Measurements from ENCODE around the gene VEZT. TPM values are rescaled to one million over a fixed set of nuclear protein-coding genes. Genes with fewer than 3 reads are reported as not detected.

VEZT gene
- total RNA-seq, 1 donor from 2014 or later: 64.2 TPM

DNA sequence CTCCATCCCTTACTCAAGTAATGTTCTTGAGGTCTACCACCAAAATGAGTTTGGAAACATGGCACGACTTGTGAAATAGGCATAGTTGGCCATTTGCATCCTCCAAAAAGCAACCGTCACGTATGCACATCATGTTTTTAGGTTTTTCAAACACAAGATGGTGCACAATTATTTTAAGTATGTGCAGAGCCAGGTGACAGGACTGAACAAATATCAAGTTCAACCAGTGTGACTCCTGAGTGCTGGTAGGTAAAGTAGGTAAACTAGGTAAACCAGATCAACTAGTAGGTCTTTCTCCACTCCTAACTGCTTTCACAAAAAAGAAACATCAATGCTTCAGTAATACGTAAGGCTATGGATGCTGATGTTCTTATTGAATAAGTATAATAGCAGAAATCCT lies 39.5 kb upstream of the VEZT start:
- Histone ChIP-seq H3K36me3 (no peaks in the 10 kb centered on the region), H3K4me1 (peaks cover 17% of the 10 kb centered on the region), H3K27me3 (ENCODE audit: low read depth) (no peaks in the 10 kb centered on the region), H3K9me3 (no peaks in the 10 kb centered on the region), H3K4me3 (no peak overlapping the region), H3K27ac (no peak overlapping the region)
- intact Hi-C loops (cut with DNase I): no loop called here
- DNase-seq (no peak), ATAC-seq (no peak)
- TF ChIP-seq CTCF (IDR thresholded peaks at IDR 0.05): no peak

DNA sequence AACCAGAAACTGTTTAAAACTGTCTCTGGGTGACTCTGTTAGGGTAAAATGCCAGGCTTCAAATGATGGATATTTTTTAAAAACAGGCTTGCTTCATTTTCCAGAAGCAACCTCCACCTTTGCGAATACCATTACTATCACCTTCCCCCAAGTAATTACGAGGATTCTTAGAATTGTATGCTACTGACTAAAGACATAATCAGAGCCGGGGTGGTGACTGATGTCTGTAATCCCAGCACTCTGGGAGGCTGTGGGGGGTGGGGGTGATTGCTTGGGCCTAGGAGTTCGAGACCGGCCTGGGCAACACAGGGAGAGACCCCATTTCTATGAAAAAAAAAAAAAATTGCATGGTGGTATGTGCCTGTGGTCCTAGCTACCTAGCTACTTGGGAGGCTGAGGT lies 38.6 kb upstream of the VEZT start:
- no peak for ATAC-seq
- intact Hi-C loops (cut with DNase I): no loop called here

GRCh38 chr12:95181103-95181502 lies 36.5 kb upstream of the VEZT start:
- TF ChIP-seq CTCF (IDR thresholded peaks at IDR 0.05): no peak
- ATAC-seq: no peak
- no peak overlapping the region for H3K4me3 ChIP-seq
- no peaks in the 10 kb centered on the region for H3K36me3 ChIP-seq
- DNase-seq: no peak
- H3K4me1 ChIP-seq: peaks cover 5% of the 10 kb centered on the region
- no peaks in the 10 kb centered on the region for H3K9me3 ChIP-seq
- H3K27ac ChIP-seq: no peak overlapping the region
- intact Hi-C loops (cut with DNase I): no loop called here
- no peaks in the 10 kb centered on the region for H3K27me3 ChIP-seq (ENCODE audit: low read depth)

More for the DNA sequence above, 38.6 kb upstream of the VEZT start:
- Histone ChIP-seq H3K27ac (no peak overlapping the region), H3K36me3 (no peaks in the 10 kb centered on the region), H3K9me3 (no peaks in the 10 kb centered on the region), H3K4me3 (no peak overlapping the region), H3K27me3 (ENCODE audit: low read depth) (no peaks in the 10 kb centered on the region), H3K4me1 (peaks cover 8% of the 10 kb centered on the region)
- DNase-seq: no peak
- TF ChIP-seq CTCF (IDR thresholded peaks at IDR 0.05): no peak

DNA sequence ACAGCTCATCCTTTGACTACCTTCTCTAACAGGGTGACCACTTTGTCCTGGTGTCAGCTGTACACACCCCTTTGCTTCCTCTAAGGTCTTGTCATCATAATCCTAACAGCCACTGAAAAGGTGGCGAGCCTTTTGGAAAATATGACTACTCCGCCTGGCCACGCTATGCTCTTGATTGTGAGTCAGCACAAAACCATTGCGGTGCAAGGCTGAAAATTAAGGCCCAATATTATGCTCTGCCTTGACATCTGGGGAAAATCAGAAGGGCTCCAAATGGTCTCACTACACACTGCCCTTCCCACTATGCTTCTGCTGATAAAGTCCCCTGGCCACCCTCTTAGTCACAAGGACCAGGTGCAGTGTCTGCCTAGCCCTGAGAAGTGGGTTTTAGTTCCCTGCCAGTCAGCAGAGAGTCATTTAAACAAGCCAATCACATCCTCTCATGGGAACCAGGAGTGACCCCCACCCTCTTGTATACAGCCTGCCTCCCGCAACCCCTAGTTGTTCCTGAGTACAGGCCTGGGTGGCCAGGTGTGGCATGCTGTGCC lies 34.7 kb upstream of the VEZT start:
- intact Hi-C loops (cut with DNase I): no loop called here
- no peak for ATAC-seq
- no peak for DNase-seq
- Histone ChIP-seq H3K4me1 (no peaks in the 10 kb centered on the region), H3K9me3 (no peaks in the 10 kb centered on the region), H3K27ac (no peak overlapping the region), H3K27me3 (ENCODE audit: low read depth) (no peaks in the 10 kb centered on the region), H3K36me3 (no peaks in the 10 kb centered on the region), H3K4me3 (no peak overlapping the region)
- no peak for TF ChIP-seq CTCF (IDR thresholded peaks at IDR 0.05)

- DNase-seq: no peak
- no peak for ATAC-seq
These were observed 33.5 kb upstream of the VEZT start for GRCh38 chr12:95184121-95184520.

More at GRCh38 chr12:95184121-95184520, 33.5 kb upstream of the VEZT start:
- H3K27me3 ChIP-seq (ENCODE audit: low read depth): no peaks in the 10 kb centered on the region
- H3K4me3 ChIP-seq: no peak overlapping the region
- H3K9me3 ChIP-seq: no peaks in the 10 kb centered on the region
- no peak for TF ChIP-seq CTCF (IDR thresholded peaks at IDR 0.05)
- no peak overlapping the region for H3K27ac ChIP-seq
- intact Hi-C loops (cut with DNase I): no loop called here
- no peaks in the 10 kb centered on the region for H3K4me1 ChIP-seq
- no peaks in the 10 kb centered on the region for H3K36me3 ChIP-seq

All from lower lobe of right lung (tissue), 2 donors.